Caco-2 (cell line): ENCODE measurements around the gene MED13L. TPM values are rescaled to one million over a fixed set of nuclear protein-coding genes. Genes with fewer than 3 reads are reported as not detected.

Experiments
- BruUV-seq: library from RNA; stranded (reverse); fragments of 400-500 nt; replicated peaks from 2 replicates; lab custom pipeline; 2021; lab: Mats Ljungman, UMichigan
- CTCF ChIA-PET: fragments of 300-600 bp; sonication (Branson Sonifier 250); formaldehyde crosslinking; loops from one replicate; lab custom pipeline; 2022; ENCODE audit warnings: antibody characterized with exemption; lab: Charles Lee
- POLR2A ChIA-PET: fragments of 300-600 bp; sonication (Branson Sonifier 250); formaldehyde crosslinking; loops from one replicate; lab custom pipeline; 2022; ENCODE audit warnings: antibody characterized with exemption; lab: Charles Lee
- DNase-seq, 2 experiments: peaks; one replicate each; pipeline versions ENCODE4 v3.0.0 to v3.0.0-alpha.2; 2020 to 2022
- H3K27me3 ChIP-seq: replicated peaks from 2 replicates; pipeline ENCODE4 v1.6.0; 2011; ENCODE audit warnings: low read length; ENCODE audit not compliant: control insufficient read depth, insufficient read depth
- H3K36me3 ChIP-seq: 2 replicates; pipeline ENCODE4 v1.5.1; 2011; ENCODE audit warnings: low read length; ENCODE audit not compliant: control insufficient read depth, insufficient read depth
- H3K4me1 ChIP-seq: fragments of 250-450 bp; sonication (Bioruptor Pico); 2 replicates; pipeline ENCODE4 v1.5.1; 2020; ENCODE audit warnings: mild to moderate bottlenecking
- H3K4me3 ChIP-seq: 2 replicates; pipeline ENCODE4 v1.5.1; 2011; ENCODE audit warnings: low read depth, mild to moderate bottlenecking, control low read depth, low read length
- H3K9me3 ChIP-seq: fragments of 250-450 bp; sonication (Bioruptor Pico); 2 replicates; pipeline ENCODE4 v1.5.1; 2020; ENCODE audit warnings: mild to moderate bottlenecking, moderate library complexity
- H3K27ac Mint-ChIP-seq: one replicate; pipeline ENCODE4 v1.8.0; 2022; ENCODE audit warnings: mixed read lengths; ENCODE audit not compliant: unreplicated experiment
- H3K27me3 Mint-ChIP-seq: one replicate; pipeline ENCODE4 v1.8.0; 2022; ENCODE audit warnings: mixed read lengths; ENCODE audit not compliant: insufficient read depth, unreplicated experiment
- H3K36me3 Mint-ChIP-seq: one replicate; pipeline ENCODE4 v1.8.0; 2022; ENCODE audit warnings: mild to moderate bottlenecking, mixed read lengths; ENCODE audit not compliant: insufficient read depth, unreplicated experiment
- H3K4me1 Mint-ChIP-seq: one replicate; pipeline ENCODE4 v1.8.0; 2022; ENCODE audit warnings: low read depth, mixed read lengths; ENCODE audit not compliant: unreplicated experiment
- H3K4me3 Mint-ChIP-seq: one replicate; pipeline ENCODE4 v1.8.0; 2022; ENCODE audit warnings: mild to moderate bottlenecking, moderate library complexity, mixed read lengths; ENCODE audit not compliant: unreplicated experiment
- H3K9me3 Mint-ChIP-seq: one replicate; pipeline ENCODE4 v1.8.0; 2022; ENCODE audit warnings: mixed read lengths; ENCODE audit not compliant: unreplicated experiment
- CTCF ChIP-seq, 2 experiments: fragments of 200-600 bp in 1 of 2; IDR thresholded peaks; 1 replicate in 1 of 2; 2 replicates in 1 of 2; pipeline versions ENCODE4 v1.5.1 to v1.8.0; 2011 to 2022; ENCODE audit warnings: antibody characterized with exemption in 1 of 2, control low read depth in 1 of 2, inconsistent platforms in 1 of 2, low read depth in 1 of 2, low read length in 1 of 2, mild to moderate bottlenecking in 1 of 2, moderate library complexity in 1 of 2; ENCODE audit not compliant: insufficient read depth in 1 of 2, severe bottlenecking in 1 of 2, unreplicated experiment in 1 of 2
- intact Hi-C: fragments of 100-400 bp; cut with micrococcal nuclease; formaldehyde crosslinking; loops from one replicate; pipeline ENCODE4 v1.10.0; 2022; ENCODE audit not compliant: unreplicated experiment
- total RNA-seq: library from RNA; stranded (reverse); gene quantifications from 2 replicates; pipeline ENCODE4 v1.2.3, GENCODE V29; 2022

MED13L gene
- total RNA-seq, 1 experiment from 2014 or later, result 160 TPM

- Histone ChIP-seq H3K9me3 (no peaks in the 10 kb centered on the region), H3K4me3 (no peak overlapping the region), H3K27me3 (no peaks in the 10 kb centered on the region), H3K4me1 (no peaks in the 10 kb centered on the region), H3K36me3 (peaks cover 7% of the 10 kb centered on the region)
- intact Hi-C loops, result no loop called here
- Mint-ChIP-seq H3K36me3 (peaks cover 95% of the 10 kb centered on the region), H3K4me1 (no peaks in the 10 kb centered on the region), H3K9me3 (no peaks in the 10 kb centered on the region), H3K27ac (no peak overlapping the region), H3K27me3 (no peaks in the 10 kb centered on the region), H3K4me3 (no peak overlapping the region)
- no TSS peak for BruUV-seq
- ChIA-PET CTCF (no interaction called here), POLR2A (no interaction called here)
- no peak for TF ChIP-seq CTCF (IDR thresholded peaks at IDR 0.05; ENCODE audit: insufficient read depth in 1 of 2, low read depth in 1 of 2, low read length in 1 of 2, severe bottlenecking in 1 of 2, unreplicated experiment in 1 of 2)
- DNase-seq, result no peak
These were observed 312.9 kb downstream of the MED13L start for GRCh38 chr12:115964626-115965025.

- H3K4me3 Mint-ChIP-seq, result no peak overlapping the region
- H3K27me3 ChIP-seq, result no peaks in the 10 kb centered on the region
- no peaks in the 10 kb centered on the region for H3K4me1 Mint-ChIP-seq
- TF ChIP-seq CTCF (IDR thresholded peaks at IDR 0.05; ENCODE audit: insufficient read depth in 1 of 2, low read depth in 1 of 2, low read length in 1 of 2, severe bottlenecking in 1 of 2, unreplicated experiment in 1 of 2), result no peak
- no TSS peak for BruUV-seq
- POLR2A ChIA-PET, result no interaction called here
- no peaks in the 10 kb centered on the region for H3K9me3 Mint-ChIP-seq
- H3K27ac Mint-ChIP-seq, result no peak overlapping the region
- no peaks in the 10 kb centered on the region for H3K27me3 Mint-ChIP-seq
- H3K4me3 ChIP-seq, result no peak overlapping the region
- H3K36me3 Mint-ChIP-seq, result peaks cover 95% of the 10 kb centered on the region
- H3K36me3 ChIP-seq, result peaks cover 7% of the 10 kb centered on the region
- intact Hi-C loops, result no loop called here
- no peaks in the 10 kb centered on the region for H3K4me1 ChIP-seq
- H3K9me3 ChIP-seq, result no peaks in the 10 kb centered on the region
- CTCF ChIA-PET, result no interaction called here
- no peak for DNase-seq
These were observed 313.3 kb downstream of the MED13L start for GRCh38 chr12:115964214-115964613.

GRCh38 chr12:115962216-115962615 is 315.3 kb downstream of the MED13L start:
- TF ChIP-seq CTCF (IDR thresholded peaks at IDR 0.05; ENCODE audit: insufficient read depth in 1 of 2, low read depth in 1 of 2, low read length in 1 of 2, severe bottlenecking in 1 of 2, unreplicated experiment in 1 of 2), result no peak
- H3K4me1 Mint-ChIP-seq, result no peaks in the 10 kb centered on the region
- peaks cover 90% of the 10 kb centered on the region for H3K36me3 Mint-ChIP-seq
- Histone ChIP-seq H3K4me3 (no peak overlapping the region), H3K9me3 (no peaks in the 10 kb centered on the region), H3K4me1 (no peaks in the 10 kb centered on the region), H3K36me3 (peaks cover 10% of the 10 kb centered on the region), H3K27me3 (no peaks in the 10 kb centered on the region)
- no peak overlapping the region for H3K4me3 Mint-ChIP-seq
- no peaks in the 10 kb centered on the region for H3K27me3 Mint-ChIP-seq
- BruUV-seq, result no TSS peak
- DNase-seq, result no peak
- ChIA-PET CTCF (no interaction called here), POLR2A (no interaction called here)
- H3K9me3 Mint-ChIP-seq, result no peaks in the 10 kb centered on the region
- no peak overlapping the region for H3K27ac Mint-ChIP-seq
- intact Hi-C loops, result no loop called here
